HT1080 (cell line): ENCODE data around the gene C12orf43. TPM values are rescaled to one million over a fixed set of nuclear protein-coding genes. Genes with fewer than 3 reads are reported as not detected.
A peak's percentile ranks its signal among the peaks of the same experiment; 100 is the strongest.

Experiments
- DNase-seq: peaks from one replicate; pipeline ENCODE4 v3.0.0-alpha.2; 2015; ENCODE audit warnings: low read depth
- total RNA-seq: library from RNA; depleted of rRNA; stranded (reverse); fragments of >200 nt; shearing (Covaris generic); gene quantifications from 2 replicates; pipeline ENCODE4 v1.2.3, GENCODE V29; 2014

C12orf43 gene
- total RNA-seq, 1 experiment from 2014 or later, result 35.8 TPM

DNA sequence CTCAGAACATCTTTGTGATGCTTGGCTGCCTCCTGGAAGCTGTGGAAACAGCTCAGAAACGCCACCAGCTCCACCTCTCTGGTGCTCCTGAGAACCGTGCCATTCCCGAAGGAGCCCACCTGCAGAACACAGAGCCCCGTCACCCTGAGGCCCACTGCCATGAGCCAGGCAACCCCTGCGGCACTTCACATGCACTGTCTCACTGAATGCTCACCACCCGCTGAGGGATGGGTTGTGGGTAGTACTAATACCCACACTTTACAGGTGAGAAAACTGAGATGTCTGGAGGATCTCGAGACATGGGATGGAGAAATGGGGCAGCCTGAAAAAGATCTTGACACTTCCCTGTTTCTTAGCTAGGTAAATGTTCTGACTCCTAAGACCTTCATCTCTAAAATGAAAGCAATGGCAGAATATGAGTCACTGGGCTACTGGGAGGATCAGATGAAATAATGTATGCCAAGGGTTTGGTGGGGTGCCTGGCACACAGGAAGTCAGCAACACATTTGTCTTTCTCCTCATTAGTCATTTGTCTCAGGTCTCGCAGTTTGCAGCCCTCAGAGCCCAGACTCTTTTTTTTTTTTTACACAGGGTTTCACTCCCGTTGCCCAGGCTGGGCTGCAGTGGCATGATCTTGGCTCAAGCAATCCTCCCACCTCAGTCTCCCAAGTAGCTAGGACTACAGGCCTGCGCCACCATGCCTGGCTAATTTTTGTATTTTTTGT, 17.5 kb upstream of the C12orf43 start:
- peak; percentile 97 for DNase-seq

DNA sequence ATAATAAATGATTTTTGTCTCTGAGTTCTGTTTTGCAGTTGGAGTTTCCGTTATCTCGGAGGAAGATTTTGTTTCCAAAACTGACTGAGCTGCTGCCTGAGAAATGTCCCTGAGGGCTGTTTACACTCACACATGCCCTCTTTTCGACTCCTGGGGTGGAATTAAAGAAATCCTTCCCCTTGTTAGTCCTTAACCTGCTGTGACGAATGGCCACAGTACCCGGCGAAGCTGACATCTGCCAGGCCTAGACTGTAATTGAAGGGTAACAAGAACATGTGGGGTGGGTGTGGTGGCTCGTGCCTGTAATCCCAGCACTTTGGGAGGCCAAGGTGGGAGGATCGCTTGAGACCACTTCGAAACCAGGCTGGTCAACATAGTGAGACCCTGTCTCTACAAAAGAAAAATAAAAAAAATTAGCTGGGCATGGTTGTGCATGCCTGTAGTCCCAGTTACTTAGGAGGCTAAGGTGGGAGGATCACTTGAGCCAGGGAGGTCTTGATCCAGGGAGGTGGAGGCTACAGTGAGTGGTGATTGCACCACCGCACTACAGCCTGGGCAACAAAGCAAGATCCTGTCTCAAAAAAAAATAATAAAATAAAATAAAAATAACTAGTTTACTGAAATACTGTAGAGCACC, 14.4 kb upstream of the C12orf43 start:
- no peak for DNase-seq

DNA sequence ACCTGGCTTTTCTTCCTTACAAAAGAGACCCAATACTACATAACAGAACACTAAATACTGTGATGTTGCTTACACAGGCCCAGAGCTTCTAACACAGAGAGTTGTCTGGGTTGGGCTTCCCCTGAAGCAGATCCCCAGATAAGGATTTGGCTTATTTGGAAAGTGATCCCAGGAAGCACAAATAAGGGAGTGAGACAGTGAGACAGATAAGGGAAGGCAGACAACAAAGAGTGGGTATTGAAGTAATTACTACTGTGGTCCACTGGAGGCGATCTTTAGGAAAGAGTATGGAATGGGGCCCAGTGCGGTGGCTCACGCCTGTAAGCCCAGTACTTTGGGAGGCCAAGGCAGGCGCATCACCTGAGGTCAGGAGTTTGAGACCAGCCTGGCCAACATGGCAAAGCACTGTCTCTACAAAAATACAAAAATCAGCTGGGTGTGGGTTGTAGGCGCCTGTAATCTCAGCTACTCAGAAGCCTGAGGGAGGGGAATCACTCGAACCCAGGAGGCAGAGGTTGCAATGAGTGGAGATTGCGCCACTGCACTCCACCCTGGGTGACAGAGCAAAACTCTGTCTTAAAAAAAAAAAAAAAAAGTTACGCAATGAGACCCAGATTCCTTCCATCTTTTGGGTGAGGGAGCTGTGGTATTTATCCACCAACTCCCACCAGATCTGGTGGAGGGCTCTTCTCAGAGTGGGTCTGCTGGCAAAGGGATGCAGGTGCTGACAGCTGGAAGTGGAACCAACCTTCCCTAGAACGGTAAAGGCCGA, 10.2 kb upstream of the C12orf43 start:
- DNase-seq, result no peak

DNA sequence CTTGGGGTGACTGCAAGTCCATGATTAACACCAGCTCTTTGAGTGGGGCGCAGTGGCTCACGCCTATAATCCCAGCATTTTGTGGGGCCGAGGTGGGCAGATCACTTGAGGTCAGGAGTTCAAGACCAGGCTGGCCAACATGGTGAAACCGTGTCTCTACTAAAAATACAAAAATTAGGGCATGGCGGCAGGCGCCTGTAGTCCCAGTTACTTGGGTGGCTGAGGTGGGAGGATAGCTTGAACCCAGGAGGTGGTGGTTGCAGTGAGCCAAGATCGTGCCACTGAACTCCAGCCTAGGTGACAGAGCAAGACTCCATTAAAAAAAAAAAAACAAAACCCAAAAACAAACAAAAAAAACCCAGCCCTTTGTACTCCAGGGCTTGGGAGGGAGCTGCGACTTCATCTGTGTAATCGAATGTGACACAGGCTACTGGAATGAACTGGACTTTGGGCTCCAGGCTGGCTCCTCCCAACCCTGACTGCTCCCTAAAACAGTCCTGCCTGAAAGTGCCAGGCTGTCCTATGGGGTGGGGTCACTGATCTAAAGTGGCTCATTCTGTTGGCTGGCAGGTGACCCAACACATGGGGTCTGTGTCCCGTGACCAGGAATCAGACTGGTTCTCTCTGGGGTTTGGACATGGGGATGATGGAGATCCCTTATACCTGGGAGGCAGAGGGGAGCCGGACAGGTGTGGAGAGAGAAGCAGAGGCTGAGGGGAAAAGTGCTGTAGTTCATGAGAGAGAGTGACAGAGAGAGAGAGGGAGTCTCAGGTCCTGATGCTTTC, 9.3 kb upstream of the C12orf43 start:
- no peak for DNase-seq

DNA sequence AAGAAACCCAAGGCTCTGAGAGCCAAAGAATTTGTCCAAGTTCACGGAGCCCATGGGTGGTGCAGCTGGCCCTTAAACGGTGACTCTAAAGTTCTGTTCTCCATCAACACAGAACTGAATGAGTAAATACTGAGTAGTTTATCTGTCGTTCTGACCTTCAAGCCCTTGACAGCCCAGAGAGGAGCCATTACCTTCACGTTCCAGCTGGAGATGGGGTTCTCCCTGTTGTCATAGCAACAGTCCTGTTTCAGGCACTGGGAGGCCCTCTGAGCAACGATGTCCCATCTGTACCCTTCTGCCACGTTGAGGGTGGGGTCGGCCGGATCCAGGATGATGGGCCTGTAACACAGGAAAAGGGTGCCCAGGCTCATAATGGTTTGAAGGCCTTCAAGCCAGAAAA, 7.5 kb upstream of the C12orf43 start:
- no peak for DNase-seq

DNA sequence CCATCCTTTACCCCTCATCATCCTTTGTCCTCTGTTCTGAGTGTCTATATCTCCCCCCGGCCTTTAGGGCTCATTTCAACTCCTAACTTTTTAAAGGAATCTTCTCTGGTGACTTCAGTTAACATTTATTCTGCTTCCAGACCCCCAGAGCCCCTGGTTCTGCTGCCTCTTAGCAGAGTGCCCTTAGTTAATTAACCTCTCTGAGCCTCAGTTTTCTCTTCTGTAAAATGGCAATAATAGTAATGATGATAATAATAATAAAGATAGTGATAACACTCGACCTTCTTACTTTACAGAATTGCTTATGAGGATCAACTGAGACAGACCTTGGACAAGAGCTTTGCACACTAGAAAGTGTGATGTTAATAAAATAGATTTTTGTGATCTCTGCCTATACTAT, 6.4 kb upstream of the C12orf43 start:
- DNase-seq, result no peak

DNA sequence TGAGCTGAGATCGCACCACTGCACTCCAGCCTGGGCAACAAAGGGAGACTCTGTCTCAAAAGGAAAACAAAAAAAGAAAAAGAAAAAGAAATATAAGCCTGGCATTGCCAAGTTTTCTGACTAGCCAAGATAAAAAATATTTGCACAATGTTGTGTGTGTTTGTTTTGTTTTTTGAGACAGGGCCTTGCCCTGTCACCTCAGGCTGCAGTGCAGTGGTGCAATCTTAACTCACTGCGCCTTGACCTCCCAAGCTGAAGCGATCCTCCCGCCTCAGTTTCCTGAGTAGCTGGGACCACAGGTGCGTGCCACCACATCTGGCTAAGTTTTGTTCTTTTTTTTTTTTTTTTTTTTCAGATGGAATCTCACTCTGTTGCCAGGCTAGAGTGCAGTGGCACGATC, 5.5 kb upstream of the C12orf43 start:
- DNase-seq, result no peak

DNA sequence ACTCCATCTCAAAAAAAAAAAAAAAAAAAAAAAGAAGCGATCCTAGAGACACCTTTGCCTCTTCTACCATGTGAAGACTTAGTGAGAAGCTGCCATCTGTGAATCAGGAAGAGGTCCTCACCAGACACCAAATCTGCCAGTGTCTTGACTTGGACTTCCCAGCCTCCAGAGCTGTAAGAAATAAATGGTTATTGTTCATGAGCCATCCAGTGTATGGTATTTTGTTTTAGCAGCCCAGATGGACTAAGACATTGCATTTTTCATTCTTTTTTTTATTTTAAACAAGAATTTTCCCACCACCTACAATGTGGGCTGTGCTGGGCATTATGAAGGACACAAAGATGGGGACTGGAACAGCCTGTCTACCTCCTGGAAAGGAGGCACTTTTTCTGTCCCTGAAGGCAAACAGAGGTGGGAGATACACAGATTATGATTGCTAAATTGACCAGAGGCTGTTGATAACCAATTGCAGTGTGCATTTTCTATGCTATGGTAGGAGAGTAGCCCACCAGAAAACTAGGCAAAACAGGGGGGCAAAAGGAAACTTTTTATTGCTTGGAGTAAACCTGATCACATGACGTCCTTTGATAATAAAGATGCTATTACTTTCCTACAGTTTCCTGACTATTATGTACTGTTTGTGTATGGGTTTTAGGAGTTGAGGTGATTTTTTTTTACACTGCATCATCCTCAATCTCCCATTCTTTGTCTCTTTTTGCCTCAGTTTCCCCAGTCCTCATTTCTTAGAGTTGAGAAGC, 2.8 kb upstream of the C12orf43 start:
- no peak for DNase-seq

DNA sequence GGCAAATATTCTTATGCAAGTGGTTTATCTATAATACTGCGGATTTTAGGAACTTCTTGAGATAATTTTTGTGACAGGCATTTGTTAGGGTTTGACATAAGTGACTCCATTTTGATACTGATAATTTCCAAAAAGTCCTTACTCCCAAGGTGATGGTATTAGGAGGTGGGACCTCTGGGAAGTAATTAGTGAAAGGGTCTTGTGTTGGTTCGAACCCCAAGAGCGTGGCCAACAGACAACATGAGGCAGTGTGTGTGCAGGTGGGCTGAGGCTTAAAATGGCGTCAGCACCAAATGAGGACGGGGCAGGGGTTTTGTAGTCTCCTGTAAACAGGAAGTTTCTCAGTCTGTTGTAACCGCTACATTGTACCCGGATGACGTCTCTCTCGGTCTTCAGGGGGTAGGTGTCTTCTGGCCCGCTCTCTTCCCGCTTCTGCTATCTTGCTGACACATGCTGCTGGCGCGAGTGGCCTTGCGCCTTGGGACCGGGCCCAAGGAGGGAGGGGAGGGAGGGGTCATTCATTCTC, 1.7 kb upstream of the C12orf43 start:
- no peak for DNase-seq

DNA sequence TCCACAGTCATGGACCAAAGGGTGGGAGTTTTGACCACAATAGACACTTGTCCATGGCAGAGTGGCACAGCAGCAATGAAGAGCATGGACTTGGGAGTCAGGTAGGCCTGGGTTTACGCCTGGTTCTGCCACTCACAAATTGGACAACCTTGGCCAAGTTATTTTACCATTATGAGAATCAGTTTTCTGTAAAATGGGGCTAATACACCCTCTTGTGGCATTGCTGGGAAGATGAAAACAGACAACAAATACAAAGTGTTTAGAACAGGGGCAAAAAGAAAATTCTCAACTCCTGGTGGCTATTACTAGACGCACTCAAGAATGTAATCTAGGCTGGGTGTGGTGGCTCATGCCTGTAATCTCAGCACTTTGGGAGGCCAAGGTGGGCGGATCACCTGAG, 2.6 kb downstream of the C12orf43 start:
- DNase-seq, result no peak

DNA sequence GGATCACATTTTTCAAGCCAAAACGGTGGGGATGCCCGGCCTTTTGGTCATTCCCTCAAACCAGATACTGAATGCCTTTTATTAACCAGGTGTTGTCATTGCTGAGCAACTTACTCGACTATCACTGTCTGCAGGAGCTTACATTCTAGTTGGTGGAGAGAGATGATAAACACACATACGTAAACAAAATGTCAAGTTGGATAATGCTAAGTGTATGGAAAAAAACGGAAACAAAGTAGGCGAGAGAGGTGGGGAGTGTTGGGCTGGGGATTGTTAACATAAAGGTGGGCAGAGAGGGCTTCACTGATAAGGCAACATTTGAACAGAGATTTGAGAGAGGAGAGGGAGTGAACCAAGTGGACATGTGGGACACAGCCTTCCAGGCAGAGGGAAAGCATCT, 4.5 kb downstream of the C12orf43 start:
- no peak for DNase-seq

DNA sequence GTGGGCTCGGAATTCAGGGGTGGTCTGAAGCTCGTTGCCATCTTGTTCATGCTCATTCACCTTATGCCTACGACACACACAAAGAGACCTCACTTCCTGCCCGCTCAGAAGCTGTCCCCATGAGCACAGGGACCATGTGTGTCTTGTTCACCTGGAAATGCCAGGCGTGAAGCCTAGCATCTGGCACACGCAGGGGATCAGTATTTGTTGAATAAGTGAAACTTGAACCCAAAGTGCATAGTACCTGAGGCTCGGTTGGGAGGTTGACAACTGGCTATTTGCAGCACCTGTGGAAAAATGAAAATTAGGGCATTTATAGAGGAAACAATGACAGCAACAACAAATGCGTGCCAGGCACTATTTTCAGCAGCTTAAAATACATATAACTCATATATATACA, 5.4 kb downstream of the C12orf43 start:
- DNase-seq, result no peak

DNA sequence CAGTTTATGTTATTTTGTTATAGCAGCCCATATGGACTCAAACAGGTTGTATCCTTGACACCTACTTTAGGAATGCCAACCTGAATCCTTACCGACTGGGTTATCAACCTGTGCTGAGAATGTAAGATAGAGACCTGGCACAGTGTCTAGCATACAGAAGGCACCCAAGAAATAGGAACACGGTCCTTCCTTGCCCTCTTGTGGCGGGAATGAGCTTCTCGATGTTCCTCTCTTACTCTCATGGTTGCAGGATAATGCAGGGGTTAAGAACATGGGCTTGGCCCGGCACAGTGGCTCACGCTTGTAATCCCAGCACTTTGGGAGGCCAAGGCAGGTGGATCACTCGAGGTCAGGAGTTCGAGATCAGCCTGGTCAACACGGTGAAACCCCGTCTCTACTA, 6.5 kb downstream of the C12orf43 start:
- peak; percentile 33 for DNase-seq

DNA sequence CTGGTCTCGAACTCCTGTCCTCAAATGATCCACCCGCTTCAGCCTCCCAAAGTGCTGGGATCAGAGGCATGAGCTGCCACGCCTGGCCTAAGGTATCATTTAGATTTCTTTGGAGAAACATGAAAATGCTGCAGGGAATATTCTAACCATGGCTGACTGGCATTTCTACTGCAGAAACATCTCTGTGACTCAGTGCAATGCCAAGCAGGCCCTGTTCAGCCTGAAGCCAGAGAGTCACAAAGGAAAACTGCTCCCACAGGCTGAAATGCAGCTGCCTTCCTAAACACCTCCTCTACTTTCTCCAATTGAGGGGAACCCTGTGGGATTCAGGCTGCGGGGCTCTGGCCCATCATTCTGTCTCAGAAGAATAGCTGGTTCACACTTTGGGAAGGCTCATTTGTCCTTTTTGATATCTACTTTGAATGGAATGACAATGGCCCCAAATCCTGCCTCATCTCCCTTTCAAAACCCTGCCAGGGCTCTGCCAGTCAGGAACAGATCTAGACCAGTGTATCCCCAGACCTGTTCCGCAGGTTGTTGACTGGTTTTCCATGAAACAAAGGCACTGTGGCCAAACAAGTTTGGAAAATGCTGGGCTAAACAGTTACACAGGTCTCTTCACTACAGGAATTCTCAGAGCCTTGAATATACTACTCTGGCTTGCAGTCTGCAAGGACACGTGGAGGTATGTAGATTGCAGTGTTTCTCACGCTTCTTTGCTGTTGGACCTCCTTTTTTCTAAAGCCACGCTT, 7.8 kb downstream of the C12orf43 start:
- no peak for DNase-seq

DNA sequence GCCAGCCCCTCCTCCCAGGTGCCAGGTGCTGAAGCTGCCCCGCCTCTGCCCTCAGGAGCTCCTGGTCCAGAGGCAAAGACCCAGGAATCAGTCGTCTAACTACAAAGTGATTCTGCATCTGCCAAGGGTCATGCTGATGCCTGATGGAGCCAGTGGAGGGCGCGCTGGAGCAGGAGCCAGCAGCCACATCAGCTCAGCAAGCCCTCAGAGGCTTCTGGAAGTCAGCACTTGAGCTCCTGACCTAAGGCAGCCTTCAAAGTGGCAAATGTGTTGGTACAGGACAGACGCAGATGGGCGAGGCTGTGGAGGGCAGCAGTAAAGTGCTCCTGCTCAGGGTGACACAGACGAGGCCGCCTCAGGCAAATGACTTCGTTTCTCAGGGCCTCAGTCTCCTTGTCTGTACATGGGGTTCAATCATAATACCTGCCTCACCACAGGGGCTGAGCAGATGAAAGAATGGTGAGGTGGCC, 10.9 kb downstream of the C12orf43 start:
- DNase-seq, result peak; percentile 51

DNA sequence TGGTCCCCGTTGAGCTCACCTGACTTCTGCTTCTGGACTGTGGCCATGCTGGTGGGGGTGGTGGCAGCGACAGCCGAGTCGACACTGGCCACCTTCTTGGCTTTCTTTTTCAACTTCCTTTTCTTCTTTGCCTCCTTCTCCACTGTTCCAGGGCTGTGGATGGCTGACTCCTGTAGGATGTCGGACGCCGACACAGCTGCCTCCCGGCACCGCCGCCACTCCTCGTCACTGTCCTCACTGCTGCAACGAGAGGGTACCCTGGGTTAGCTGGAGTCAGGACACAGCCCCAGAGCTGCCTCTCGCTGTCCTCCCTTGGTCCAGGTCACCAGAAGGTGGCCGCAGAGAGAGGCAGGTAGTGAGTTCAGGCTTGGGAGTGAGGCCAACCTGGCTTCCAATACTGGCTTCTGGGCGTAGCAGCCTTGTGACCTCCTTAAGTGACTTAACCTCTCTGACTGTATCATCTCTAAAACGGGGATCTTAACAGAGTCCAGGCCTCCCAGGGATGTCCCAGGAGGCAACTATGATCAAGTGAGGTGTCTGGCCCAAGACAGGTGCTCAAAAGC, 12.0 kb downstream of the C12orf43 start:
- DNase-seq, result no peak

DNA sequence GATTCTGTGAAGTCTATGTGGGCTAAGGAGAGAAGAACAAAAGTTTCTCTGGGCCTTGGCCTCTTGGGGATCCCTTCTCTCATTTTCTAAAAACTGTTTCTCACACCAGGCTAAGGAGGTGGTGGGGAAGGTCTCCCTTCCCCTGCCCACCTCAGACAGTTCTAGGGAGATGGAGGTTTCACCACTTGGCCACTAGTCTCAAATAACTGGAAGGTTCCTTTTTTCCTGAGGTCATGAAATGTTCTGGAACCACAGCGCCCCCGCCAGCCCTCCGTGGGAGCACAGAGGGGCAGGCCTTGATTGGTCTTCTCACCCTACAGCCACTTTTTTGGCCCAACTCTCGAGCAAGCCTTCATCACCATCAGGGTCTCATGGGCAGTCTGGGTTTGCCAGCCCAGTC, 12.6 kb downstream of the C12orf43 start:
- no peak for DNase-seq

DNA sequence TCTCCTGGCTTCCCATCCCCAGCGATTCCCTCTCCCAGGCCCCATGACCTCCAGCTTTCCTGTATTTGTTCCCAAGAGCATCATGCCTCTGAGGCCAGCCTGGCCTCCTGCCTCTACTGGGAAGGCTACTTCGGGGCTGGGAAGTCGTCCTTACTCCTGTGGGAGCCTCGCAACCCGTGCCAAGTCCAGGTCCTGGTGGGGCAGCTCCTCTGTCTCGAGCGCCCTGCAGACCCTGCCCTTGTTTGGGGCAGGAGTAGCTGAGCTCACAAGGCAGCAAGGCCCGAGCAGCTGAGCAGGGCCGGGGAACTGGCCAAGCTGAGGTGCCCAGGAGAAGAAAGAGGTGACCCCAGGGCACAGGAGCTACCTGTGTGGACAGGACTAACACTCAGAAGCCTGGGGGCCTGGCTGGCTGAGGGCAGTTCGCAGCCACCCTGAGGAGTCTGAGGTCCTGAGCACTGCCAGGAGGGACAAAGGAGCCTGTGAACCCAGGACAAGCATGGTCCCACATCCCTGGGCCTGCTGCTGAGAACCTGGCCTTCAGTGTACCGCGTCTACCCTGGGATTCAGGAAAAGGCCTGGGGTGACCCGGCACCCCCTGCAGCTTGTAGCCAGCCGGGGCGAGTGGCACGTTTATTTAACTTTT, 14.3 kb downstream of the C12orf43 start:
- DNase-seq, result no peak

DNA sequence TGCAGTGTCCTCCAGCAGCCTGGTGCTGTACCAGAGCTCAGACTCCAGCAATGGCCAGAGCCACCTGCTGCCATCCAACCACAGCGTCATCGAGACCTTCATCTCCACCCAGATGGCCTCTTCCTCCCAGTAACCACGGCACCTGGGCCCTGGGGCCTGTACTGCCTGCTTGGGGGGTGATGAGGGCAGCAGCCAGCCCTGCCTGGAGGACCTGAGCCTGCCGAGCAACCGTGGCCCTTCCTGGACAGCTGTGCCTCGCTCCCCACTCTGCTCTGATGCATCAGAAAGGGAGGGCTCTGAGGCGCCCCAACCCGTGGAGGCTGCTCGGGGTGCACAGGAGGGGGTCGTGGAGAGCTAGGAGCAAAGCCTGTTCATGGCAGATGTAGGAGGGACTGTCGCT, 15.2 kb downstream of the C12orf43 start:
- DNase-seq, result no peak
